HEK293 (cell line): ENCODE measurements around the gene TARS3.
"Not testable (repeated sequence)": the region's sequence is repeated elsewhere in the genome, so short reads cannot be mapped to it uniquely, and the experiment has no call there.

Experiments
- ATF2 ChIP-seq: fragments of 450-650 bp; formaldehyde crosslinking; IDR thresholded peaks from 2 replicates; pipeline ENCODE4 v1.5.1; 2016; ENCODE audit warnings: missing biosample characterization, missing genetic modification characterization, low read depth
- CTCF ChIP-seq: fragments of 450-650 bp; formaldehyde crosslinking; IDR thresholded peaks from 2 replicates; pipeline ENCODE4 v1.5.1; 2016; ENCODE audit warnings: missing biosample characterization, missing genetic modification characterization
- HOXD13 ChIP-seq: sonication (generic); formaldehyde crosslinking; IDR thresholded peaks from 2 replicates; pipeline ENCODE4 v1.8.0; 2022; ENCODE audit warnings: missing genetic modification reagents, borderline replicate concordance
- PATZ1 ChIP-seq: fragments of 450-650 bp; formaldehyde crosslinking; IDR thresholded peaks from 2 replicates; pipeline ENCODE4 v1.5.1; 2016; ENCODE audit warnings: missing biosample characterization, missing genetic modification characterization
- SP2 ChIP-seq: fragments of 450-650 bp; formaldehyde crosslinking; IDR thresholded peaks from 2 replicates; pipeline ENCODE4 v1.5.1; 2016; ENCODE audit warnings: missing biosample characterization, missing genetic modification characterization
- YY1 ChIP-seq: fragments of 450-650 bp; formaldehyde crosslinking; IDR thresholded peaks from 2 replicates; pipeline ENCODE4 v1.5.1; 2018; ENCODE audit warnings: missing biosample characterization, missing genetic modification characterization
- ZBTB1 ChIP-seq: fragments of 450-650 bp; formaldehyde crosslinking; IDR thresholded peaks from 2 replicates; pipeline ENCODE4 v1.5.1; 2016; ENCODE audit warnings: missing biosample characterization, missing genetic modification characterization
- ZFHX2 ChIP-seq: fragments of 450-650 bp; formaldehyde crosslinking; conservative IDR thresholded peaks from 2 replicates; pipeline ENCODE4 v1.5.1; 2016; ENCODE audit warnings: missing biosample characterization, missing genetic modification characterization
- ZNF501 ChIP-seq: fragments of 450-650 bp; formaldehyde crosslinking; IDR thresholded peaks from 2 replicates; pipeline ENCODE4 v1.5.1; 2016; ENCODE audit warnings: missing biosample characterization, missing genetic modification characterization
- ZNF513 ChIP-seq: fragments of 450-650 bp; IDR thresholded peaks from 2 replicates; pipeline ENCODE4 v1.5.1; 2018; ENCODE audit warnings: missing biosample characterization, missing genetic modification characterization
- ZNF670 ChIP-seq: fragments of 450-650 bp; formaldehyde crosslinking; IDR thresholded peaks from 2 replicates; pipeline ENCODE4 v1.5.1; 2016; ENCODE audit warnings: missing biosample characterization, missing genetic modification characterization, low read depth
- ZSCAN18 ChIP-seq: fragments of 450-650 bp; formaldehyde crosslinking; IDR thresholded peaks from 2 replicates; pipeline ENCODE4 v1.5.1; 2016; ENCODE audit warnings: missing biosample characterization, missing genetic modification characterization

GRCh38 chr15:101734837-101735236 is 10.6 kb upstream of the TARS3 start:
- TF ChIP-seq PATZ1 (tag by site-specific recombination); CTCF (tag by site-specific recombination); SP2 (tag by site-specific recombination); ATF2 (tag by site-specific recombination); ZNF513 (tag by site-specific recombination); HOXD13 (CRISPR knock-in tag); YY1; ZFHX2; ZSCAN18 (tag by site-specific recombination); ZNF501 (tag by site-specific recombination); ZNF670 (tag by site-specific recombination); ZBTB1 (tag by site-specific recombination): not testable (repeated sequence)
